ENCODE data around the gene SCG5.
A peak's percentile ranks its signal among the peaks of the same experiment; 100 is the strongest.
"Not testable (repeated sequence)": the region's sequence is repeated elsewhere in the genome, so short reads cannot be mapped to it uniquely, and the experiment has no call there.

The SCG5 gene, protein sequence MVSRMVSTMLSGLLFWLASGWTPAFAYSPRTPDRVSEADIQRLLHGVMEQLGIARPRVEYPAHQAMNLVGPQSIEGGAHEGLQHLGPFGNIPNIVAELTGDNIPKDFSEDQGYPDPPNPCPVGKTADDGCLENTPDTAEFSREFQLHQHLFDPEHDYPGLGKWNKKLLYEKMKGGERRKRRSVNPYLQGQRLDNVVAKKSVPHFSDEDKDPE

DNA sequence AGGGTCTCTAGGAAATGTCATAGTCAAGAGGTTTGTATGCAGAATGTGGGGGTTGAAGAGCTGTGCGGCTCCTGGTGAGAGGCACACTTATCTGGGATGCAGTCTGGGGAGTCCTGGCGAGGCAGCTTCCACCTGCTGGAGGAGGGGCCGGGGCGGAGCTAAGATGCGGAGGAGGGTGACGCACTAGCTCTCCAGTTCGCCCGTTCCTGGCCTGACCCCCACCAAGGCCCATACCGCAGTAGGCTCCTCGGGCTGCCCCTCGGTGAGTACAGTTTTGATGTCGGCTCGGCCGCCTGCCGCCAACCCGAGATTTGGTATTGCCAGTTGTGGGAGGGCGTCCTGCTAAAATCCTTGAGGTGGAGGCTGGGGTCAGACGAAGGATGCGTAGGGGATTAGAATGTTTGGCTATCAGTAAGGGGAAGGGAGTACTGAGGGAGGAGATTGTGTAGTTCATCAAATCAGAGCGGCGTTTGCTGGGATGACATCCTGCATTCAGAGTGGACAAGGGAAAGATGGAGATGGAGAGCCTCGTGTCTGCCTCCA is at the start of gene SCG5:
Gene SCG5 (plus strand): TSS at position 194 of the 543 bp plus-strand sequence. CDS start 1,883 bp downstream, outside the sequence.
- peak; percentile 40 for DNase-seq (ENCODE audit: low read depth)
- TF ChIP-seq CTCF (conservative IDR thresholded peaks at IDR 0.05; ENCODE audit: low read depth, low read length) = no peak
- peak within 1 kb of the TSS; percentile 50 for H3K4me3 ChIP-seq (ENCODE audit: low read length)

- not testable (repeated sequence) for DNase-seq (ENCODE audit: low read depth)
Measured at GRCh38 chr15:32593151-32593550, 48.4 kb upstream of the SCG5 start, which contains the start of gene GOLGA8N. Gene GOLGA8N, plus strand, starts transcription at chr15:32593456.

GRCh38 chr15:32609518-32609917 is 32.0 kb upstream of the SCG5 start:
- not testable (repeated sequence) for H3K4me3 ChIP-seq (ENCODE audit: low read length); DNase-seq (ENCODE audit: low read depth)

More at GRCh38 chr15:32593151-32593550, 48.4 kb upstream of the SCG5 start, which contains the start of gene GOLGA8N:
- H3K4me3 ChIP-seq (ENCODE audit: low read length) = not testable (repeated sequence)

- TF ChIP-seq CTCF (conservative IDR thresholded peaks at IDR 0.05; ENCODE audit: low read depth, low read length) = peak; percentile 2
- DNase-seq (ENCODE audit: low read depth); H3K4me3 ChIP-seq (ENCODE audit: low read length): not testable (repeated sequence)
Measured at GRCh38 chr15:32610719-32611118, 30.8 kb upstream of the SCG5 start.

DNA sequence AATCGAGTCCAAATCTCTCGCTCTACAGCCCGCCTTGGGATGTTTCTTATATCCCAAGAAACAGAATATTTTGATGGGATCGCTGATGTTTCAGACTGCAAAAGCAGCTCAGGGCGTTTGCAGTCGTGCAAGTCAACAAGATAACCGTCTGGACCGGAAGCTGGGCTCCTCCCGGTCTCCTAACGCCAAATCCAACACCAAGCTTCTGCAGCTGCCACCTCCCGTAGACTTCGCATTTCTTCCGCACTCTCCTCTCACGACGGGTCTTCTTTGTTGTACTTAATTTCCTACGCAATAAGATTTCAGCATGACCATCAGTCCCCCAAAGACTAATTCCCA is 26.8 kb upstream of the SCG5 start:
- H3K4me3 ChIP-seq (ENCODE audit: low read length) = peak overlapping the region; percentile 84

GRCh38 chr15:32615051-32615870 is 26.2 kb upstream of the SCG5 start, which contains the start of gene ARHGAP11A:
Gene ARHGAP11A, plus strand, starts transcription at chr15:32615504. Its CDS starts 708 bp downstream, at chr15:32616212.
- peak; percentile 76 for DNase-seq (ENCODE audit: low read depth)
- peak within 1 kb of the TSS; percentile 84 for H3K4me3 ChIP-seq (ENCODE audit: low read length)

More for the DNA sequence above, 26.8 kb upstream of the SCG5 start:
- DNase-seq (ENCODE audit: low read depth) = not testable (repeated sequence)

- DNase-seq (ENCODE audit: low read depth) = not testable (repeated sequence)
- peak overlapping the region; percentile 84 for H3K4me3 ChIP-seq (ENCODE audit: low read length)
Measured at GRCh38 chr15:32615871-32616426, 25.6 kb upstream of the SCG5 start.

GRCh38 chr15:32636410-32636809 is 5.1 kb upstream of the SCG5 start:
- DNase-seq (ENCODE audit: low read depth) = no peak
- TF ChIP-seq CTCF (conservative IDR thresholded peaks at IDR 0.05; ENCODE audit: low read depth, low read length) = no peak
- no peak overlapping the region for H3K4me3 ChIP-seq (ENCODE audit: low read length)

GRCh38 chr15:32636908-32637567 is 4.5 kb upstream of the SCG5 start:
- H3K4me3 ChIP-seq (ENCODE audit: low read length) = no peak overlapping the region
- TF ChIP-seq CTCF (conservative IDR thresholded peaks at IDR 0.05; ENCODE audit: low read depth, low read length) = no peak
- no peak for DNase-seq (ENCODE audit: low read depth)

All from retinal pigment epithelial cell (primary cell).